Motor neuron (in vitro differentiated cells): Measurements from ENCODE around the gene RASA3. TPM values are rescaled to one million over a fixed set of nuclear protein-coding genes. Genes with fewer than 3 reads are reported as not detected.
"Not testable (repeated sequence)": the region's sequence is repeated elsewhere in the genome, so short reads cannot be mapped to it uniquely, and the experiment has no call there.

ENCODE experiments used
- ATAC-seq, 8 experiments: fragments of 200-7000 bp; cut with Tn5 transposase; replicated peaks in 6 of 8; 2 replicates each; pipeline ENCODE4 v1.8.0; 2021; ENCODE audit warnings: mild to moderate bottlenecking in 8 of 8, moderate library complexity in 8 of 8
- H3K27ac ChIP-seq, 2 donors: fragments of 250-450 bp; sonication (Bioruptor Pico); 2 replicates each; pipeline ENCODE4 v1.9.0; 2021; ENCODE audit warnings: antibody characterized with exemption in 2 of 2, mild to moderate bottlenecking in 2 of 2, moderate library complexity in 1 of 2
- H3K4me1 ChIP-seq, 2 donors: fragments of 250-450 bp; sonication (Bioruptor Pico); replicated peaks in 1 of 2; 2 replicates each; pipeline ENCODE4 v1.6.1; 2021; ENCODE audit warnings: antibody characterized with exemption in 2 of 2, mild to moderate bottlenecking in 2 of 2, moderate library complexity in 1 of 2
- H3K4me3 ChIP-seq, 5 donors: fragments of 250-450 bp; sonication (Bioruptor Pico); 2 replicates each; pipeline ENCODE4 v1.9.0; 2021; ENCODE audit warnings: antibody characterized with exemption in 5 of 5, mild to moderate bottlenecking in 5 of 5, moderate library complexity in 4 of 5
- WGBS, 10 experiments: fragments of 450-650 bp; shearing (Covaris generic); methylation state at CpG; one replicate each; pipeline ENCODE4 v1.0.0; 2022; 5-methylcytosine and 5-hydroxymethylcytosine counted together
- in situ Hi-C, 9 experiments: fragments of 400-800 bp; cut with MboI; loops; one replicate each; pipeline ENCODE4 v1.15.0; 2021; ENCODE audit warnings: low sequenced_read_pairs in 9 of 9, low pct_unique_long_range_greater_than_20kb in 2 of 9; ENCODE audit not compliant: unreplicated experiment in 9 of 9
- total RNA-seq, 8 experiments: library from RNA; unstranded; fragments of 300-600 nt; gene quantifications; 2 replicates each; pipeline versions ENCODE4 v1.2.3 to v1.2.4, GENCODE V29; 2022

RASA3 gene
- total RNA-seq, 8 experiments from 2014 or later: 1.3 to 25.2 (median 10.0) TPM

GRCh38 chr13:114117341-114117874, 15.0 kb downstream of the RASA3 start:
- H3K4me3 ChIP-seq, H3K27ac ChIP-seq, ATAC-seq, in situ Hi-C loops: not testable (repeated sequence)
- 20 to 100% (median 90%) methylated on average over 1 to 3 of the region's 20 CpGs; no CpG with 5 or more reads in 7 of the 10 experiments for WGBS, 10 experiments
- H3K4me1 ChIP-seq: peaks cover 57 to 59% of the 10 kb centered on the region in 2 donors

- Histone ChIP-seq H3K27ac (no peak overlapping the region), H3K4me3 (no peak overlapping the region), H3K4me1 (peaks cover 57 to 59% of the 10 kb centered on the region in 2 donors)
- in situ Hi-C loops: no loop called here
- no peak for ATAC-seq
- WGBS, 10 experiments: 78 to 100% (median 83%) methylated on average over 1 to 3 of the region's 17 CpGs; no CpG with 5 or more reads in 6 of the 10 experiments
These were observed 15.7 kb downstream of the RASA3 start for GRCh38 chr13:114116734-114117133.

DNA sequence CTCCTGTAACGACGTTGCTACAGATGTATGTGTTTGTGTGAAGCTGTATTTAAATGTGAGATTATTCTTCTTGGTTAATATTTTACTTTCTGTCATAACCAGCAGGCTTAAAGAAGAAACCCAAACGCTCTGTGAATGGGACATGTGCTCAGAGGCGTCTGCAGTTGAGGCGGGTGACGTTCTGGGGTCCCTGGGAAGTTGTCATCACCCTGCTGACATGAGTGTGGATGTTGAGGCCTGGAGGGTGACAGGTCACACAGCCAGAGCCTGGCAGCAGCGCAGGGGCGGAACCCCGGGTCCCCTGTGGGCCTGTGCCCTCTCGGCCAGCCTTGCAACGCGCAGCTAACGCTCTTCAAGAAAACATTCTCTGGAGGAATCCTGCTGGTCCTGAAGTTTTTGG, 16.6 kb downstream of the RASA3 start:
- Histone ChIP-seq H3K27ac (peak overlapping the region; percentile 17 to 33), H3K4me1 (peaks cover 51 to 54% of the 10 kb centered on the region in 2 donors)

DNA sequence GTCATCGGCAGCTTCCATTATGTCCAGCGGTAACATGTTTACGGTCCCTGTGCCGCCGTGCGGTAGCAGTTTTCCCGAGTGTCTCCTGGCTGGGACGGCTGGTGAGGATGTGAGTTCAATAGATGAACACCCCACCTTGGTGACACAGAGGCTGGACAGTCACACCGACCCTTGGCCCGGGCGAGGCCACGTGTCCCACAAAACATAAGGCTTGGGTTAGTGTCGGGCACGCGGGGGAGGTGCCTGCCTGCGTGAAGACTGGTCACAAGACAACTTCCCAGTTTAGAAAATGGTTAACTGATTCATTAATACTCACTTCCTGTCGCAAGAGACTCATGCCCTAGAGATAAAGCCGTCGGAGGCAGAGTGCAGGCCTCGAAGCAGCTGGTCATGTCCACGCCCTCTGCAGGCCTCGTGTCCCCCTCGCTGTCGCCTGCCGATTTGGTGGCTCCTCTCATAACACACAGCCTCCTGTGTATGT, 17.2 kb downstream of the RASA3 start:
- no peak overlapping the region for H3K4me3 ChIP-seq
- in situ Hi-C loops: no loop called here
- peak overlapping the region; percentile 17 to 33 for H3K27ac ChIP-seq

More for the DNA sequence above, 16.6 kb downstream of the RASA3 start:
- WGBS, 10 experiments: 33 to 100% (median 80%) methylated on average over 1 to 13 of the region's 13 CpGs; no CpG with 5 or more reads in 3 of the 10 experiments
- in situ Hi-C loops: no loop called here
- H3K4me3 ChIP-seq: no peak overlapping the region
- ATAC-seq: no peak

DNA sequence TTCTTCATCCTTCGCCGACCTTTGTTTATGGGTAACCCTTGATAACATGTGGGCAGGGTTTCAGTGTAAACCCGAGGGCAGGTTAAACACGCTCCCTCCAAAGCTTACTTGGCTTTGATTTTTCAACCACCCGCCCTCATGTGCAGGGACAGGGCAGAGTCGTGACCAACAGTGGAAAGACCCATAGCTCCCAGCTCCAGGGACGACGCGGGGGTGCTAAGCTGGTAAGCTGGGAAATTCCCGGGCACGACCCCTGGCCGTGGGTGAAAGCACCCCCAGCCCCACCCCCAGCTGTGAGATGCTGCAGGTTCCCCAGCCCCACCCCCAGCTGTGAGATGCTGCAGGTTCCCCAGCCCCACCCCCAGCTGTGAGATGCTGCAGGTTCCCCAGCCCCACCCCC, 17.8 kb downstream of the RASA3 start:
- H3K27ac ChIP-seq, in situ Hi-C loops, ATAC-seq, H3K4me3 ChIP-seq: not testable (repeated sequence)
- peaks cover 58 to 61% of the 10 kb centered on the region in 2 donors for H3K4me1 ChIP-seq
- WGBS, 10 experiments: 79 to 100% (median 100%) methylated on average over 1 to 10 of the region's 12 CpGs; no CpG with 5 or more reads in 5 of the 10 experiments

More for the DNA sequence above, 17.2 kb downstream of the RASA3 start:
- peaks cover 52 to 55% of the 10 kb centered on the region in 2 donors for H3K4me1 ChIP-seq
- peak in 2 of 8 experiments; percentile 44 to 52 for ATAC-seq
- 20 to 92% (median 65%) methylated on average over 2 to 8 of the region's 25 CpGs; no CpG with 5 or more reads in 6 of the 10 experiments for WGBS, 10 experiments

DNA sequence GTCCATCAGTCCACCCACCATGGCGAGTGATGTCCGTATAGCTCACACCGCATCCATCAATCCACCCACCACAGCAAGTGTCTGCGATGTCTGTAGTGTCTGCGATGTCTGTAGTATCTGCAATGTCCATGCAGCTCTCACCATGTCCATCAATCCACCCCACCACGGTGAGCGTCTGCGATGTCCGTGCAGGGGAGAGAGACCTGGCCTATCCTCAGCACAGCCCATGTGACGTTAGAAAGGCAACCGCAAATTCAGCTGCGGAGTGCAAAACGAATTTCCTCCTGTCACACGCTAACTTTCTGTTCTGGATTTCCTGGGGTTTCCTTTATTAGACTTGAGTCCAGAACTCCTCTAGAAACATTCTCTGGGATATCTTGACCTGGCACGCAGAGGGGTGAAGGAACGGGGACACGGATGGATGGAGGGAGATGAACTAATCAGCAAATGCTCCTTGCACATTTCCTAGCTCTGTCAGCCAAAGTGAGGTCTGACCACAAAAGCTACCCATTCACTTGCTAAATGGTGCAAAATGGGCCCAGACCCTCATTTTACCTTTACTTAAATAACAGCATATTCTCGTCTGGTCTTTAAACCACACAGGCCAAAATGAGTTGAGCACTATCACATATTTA, 18.3 kb downstream of the RASA3 start:
- no peak for ATAC-seq
- Histone ChIP-seq H3K4me1 (peaks cover 60 to 65% of the 10 kb centered on the region in 2 donors), H3K4me3 (no peak overlapping the region), H3K27ac (no peak overlapping the region)
- in situ Hi-C loops: no loop called here
- WGBS, 10 experiments: 67 to 100% (median 93%) methylated on average over 1 to 9 of the region's 18 CpGs; no CpG with 5 or more reads in 3 of the 10 experiments

GRCh38 chr13:114113395-114113794, 19.0 kb downstream of the RASA3 start:
- H3K4me1 ChIP-seq: peaks cover 53 to 61% of the 10 kb centered on the region in 2 donors
- in situ Hi-C loops, ATAC-seq, H3K27ac ChIP-seq, H3K4me3 ChIP-seq: not testable (repeated sequence)
- 40 to 100% (median 83%) methylated on average over 1 of the region's 21 CpGs; no CpG with 5 or more reads in 7 of the 10 experiments for WGBS, 10 experiments

DNA sequence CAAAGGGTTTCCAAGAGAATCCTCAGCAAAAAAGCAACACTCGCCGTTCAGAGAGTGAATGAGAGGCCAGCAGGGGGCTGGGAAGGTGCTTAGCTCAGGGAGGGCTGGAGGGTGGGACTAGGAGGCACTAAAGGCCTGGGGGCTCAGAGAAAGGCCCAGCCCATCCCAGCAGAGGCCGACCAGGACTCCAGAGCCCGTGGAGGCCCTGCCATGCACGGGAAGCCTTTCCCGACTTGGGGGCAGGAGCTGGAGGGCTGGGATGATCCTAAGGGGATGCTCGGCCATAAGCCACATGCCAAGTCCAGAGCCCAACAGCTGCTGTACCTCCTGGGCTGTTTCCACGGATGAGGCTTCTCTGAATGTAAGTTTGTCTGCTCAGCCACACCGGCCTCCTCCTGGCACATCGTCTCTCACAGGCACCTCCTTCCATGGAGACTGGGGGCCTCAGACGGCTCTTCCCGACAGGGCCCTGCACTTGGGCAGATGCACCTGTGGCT, 19.5 kb downstream of the RASA3 start:
- in situ Hi-C loops: no loop called here
- Histone ChIP-seq H3K4me3 (no peak overlapping the region), H3K4me1 (peaks cover 51 to 56% of the 10 kb centered on the region in 2 donors), H3K27ac (peak overlapping the region in 1 of 2 donors; percentile 50)
- ATAC-seq: peak in 5 of 8 experiments; percentile 54 to 75 (median 63)
- WGBS, 10 experiments: 25 to 100% (median 85%) methylated on average over 1 to 2 of the region's 12 CpGs; no CpG with 5 or more reads in 6 of the 10 experiments

GRCh38 chr13:114112231-114112825, 20.1 kb downstream of the RASA3 start:
- Histone ChIP-seq H3K4me3 (no peak overlapping the region), H3K4me1 (peaks cover 51 to 56% of the 10 kb centered on the region in 2 donors), H3K27ac (peak overlapping the region in 1 of 2 donors; percentile 50)
- in situ Hi-C loops: no loop called here
- 20 to 80% (median 38%) methylated on average over 1 to 14 of the region's 25 CpGs; no CpG with 5 or more reads in 4 of the 10 experiments for WGBS, 10 experiments
- peak in 5 of 8 experiments; percentile 16 to 41 (median 36) for ATAC-seq

DNA sequence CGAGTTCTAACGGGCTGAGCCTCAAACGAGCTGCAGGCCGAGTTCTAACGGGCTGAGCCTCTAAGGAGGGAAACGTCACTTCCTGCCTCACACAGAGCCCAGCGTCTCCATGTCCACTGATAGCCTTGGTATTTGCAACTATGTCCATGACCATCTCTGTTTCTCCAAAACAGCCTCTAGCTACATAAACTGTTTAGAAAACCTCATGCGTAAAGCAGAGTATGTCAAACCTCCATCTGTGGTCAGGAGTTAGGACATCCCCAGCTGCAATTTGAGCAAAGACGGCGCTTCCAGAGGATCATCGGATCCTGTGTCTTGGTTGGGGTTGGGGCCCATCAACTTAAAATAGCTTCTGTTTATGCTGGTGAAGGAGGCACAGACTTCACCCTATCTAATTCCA, 20.8 kb downstream of the RASA3 start:
- Histone ChIP-seq H3K27ac (peak overlapping the region in 1 of 2 donors; percentile 50), H3K4me1 (peaks cover 51 to 56% of the 10 kb centered on the region in 2 donors), H3K4me3 (no peak overlapping the region)
- peak in 3 of 8 experiments; percentile 25 to 46 (median 29) for ATAC-seq
- in situ Hi-C loops: no loop called here
- WGBS, 10 experiments: 53 to 70% (median 67%) methylated on average over 1 to 2 of the region's 11 CpGs; no CpG with 5 or more reads in 7 of the 10 experiments

GRCh38 chr13:114110830-114111189, 21.6 kb downstream of the RASA3 start:
- H3K4me3 ChIP-seq, ATAC-seq, in situ Hi-C loops: not testable (repeated sequence)
- Histone ChIP-seq H3K27ac (peak overlapping the region in 1 of 2 donors; percentile 28), H3K4me1 (peaks cover 46 to 55% of the 10 kb centered on the region in 2 donors)
- WGBS, 10 experiments: 100% methylated on average over 2 of the region's 18 CpGs; no CpG with 5 or more reads in 9 of the 10 experiments

DNA sequence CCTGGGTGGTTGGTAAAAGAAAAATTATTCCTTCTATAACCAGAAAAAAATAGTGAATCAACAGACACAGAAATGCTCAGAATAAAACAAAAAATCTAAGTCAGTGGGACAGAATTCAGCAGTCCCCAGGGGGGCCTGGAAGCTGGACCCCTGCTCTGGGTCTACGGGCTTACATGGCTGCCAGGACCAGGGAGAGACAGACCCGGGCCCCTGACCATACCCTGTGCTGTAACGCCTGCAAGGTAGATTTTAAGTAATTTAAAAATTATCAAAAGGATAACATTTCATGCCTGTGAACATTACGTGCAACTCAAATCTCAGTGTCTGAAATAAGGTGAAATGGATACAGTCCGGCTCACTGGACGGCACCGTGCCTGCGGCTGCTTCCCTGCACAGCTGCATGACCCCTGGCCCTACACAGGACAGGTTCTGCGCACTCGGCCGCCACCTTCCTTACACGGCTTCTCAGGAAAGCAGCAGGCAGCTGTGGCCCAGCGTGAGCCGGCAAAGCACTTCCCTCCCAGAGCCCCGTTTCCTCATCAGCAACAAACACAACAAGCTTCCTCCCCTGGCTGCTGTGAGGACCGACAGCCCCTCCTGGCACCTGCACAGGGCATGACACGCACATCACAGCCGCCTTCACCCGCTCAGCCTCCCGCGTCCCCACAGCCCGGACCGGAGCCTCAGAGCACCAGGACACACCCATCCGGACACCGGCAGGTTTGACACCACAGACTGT, 22.2 kb downstream of the RASA3 start:
- in situ Hi-C loops: no loop called here
- Histone ChIP-seq H3K4me1 (peaks cover 46 to 55% of the 10 kb centered on the region in 2 donors), H3K27ac (peak overlapping the region in 1 of 2 donors; percentile 28), H3K4me3 (no peak overlapping the region)
- WGBS, 10 experiments: 70 to 97% (median 83%) methylated on average over 2 to 21 of the region's 25 CpGs; no CpG with 5 or more reads in 3 of the 10 experiments
- peak in 7 of 8 experiments; percentile 24 to 67 (median 54) for ATAC-seq
